Smooth muscle cell (in vitro differentiated cells): ENCODE measurements around the gene BTRC. TPM values are rescaled to one million over a fixed set of nuclear protein-coding genes. Genes with fewer than 3 reads are reported as not detected.

Experiments
- DNase-seq: peaks from one replicate; lab custom pipeline; 2025; ENCODE audit not compliant: unreplicated experiment; lab: John Stamatoyannopoulos, UW
- H2AFZ ChIP-seq: fragments of 200-600 bp; sonication (generic); 2 replicates; pipeline ENCODE4 v1.6.0; 2016; ENCODE audit warnings: antibody characterized with exemption, low read depth, mild to moderate bottlenecking
- H3F3A ChIP-seq: fragments of 200-600 bp; sonication (generic); 2 replicates; pipeline ENCODE4 v1.6.0; 2017; ENCODE audit warnings: antibody characterized with exemption, low read depth
- H3K27ac ChIP-seq: fragments of 200-600 bp; sonication (generic); 2 replicates; pipeline ENCODE4 v1.5.1; 2016; ENCODE audit warnings: low read depth, mild to moderate bottlenecking
- H3K27me3 ChIP-seq: fragments of 200-600 bp; sonication (generic); 2 replicates; pipeline ENCODE4 v1.6.1; 2016; ENCODE audit warnings: low read depth, mild to moderate bottlenecking
- H3K36me3 ChIP-seq: fragments of 200-600 bp; sonication (generic); 2 replicates; pipeline ENCODE4 v1.5.1; 2016; ENCODE audit warnings: low read depth
- H3K4me1 ChIP-seq: fragments of 200-600 bp; sonication (generic); 2 replicates; pipeline ENCODE4 v1.5.1; 2016; ENCODE audit warnings: low read depth
- H3K4me2 ChIP-seq: fragments of 200-600 bp; sonication (generic); 2 replicates; pipeline ENCODE4 v1.6.0; 2016; ENCODE audit warnings: mild to moderate bottlenecking
- H3K4me3 ChIP-seq: fragments of 200-600 bp; sonication (generic); 2 replicates; pipeline ENCODE4 v1.5.1; 2016; ENCODE audit warnings: mild to moderate bottlenecking
- H3K79me2 ChIP-seq: fragments of 200-600 bp; sonication (generic); 2 replicates; pipeline ENCODE4 v1.6.0; 2016; ENCODE audit warnings: low read depth, mild to moderate bottlenecking
- H3K9ac ChIP-seq: fragments of 200-600 bp; sonication (generic); 2 replicates; pipeline ENCODE4 v1.6.0; 2016; ENCODE audit warnings: low read depth
- H3K9me3 ChIP-seq: fragments of 200-600 bp; sonication (generic); replicated peaks from 2 replicates; pipeline ENCODE4 v1.5.1; 2016; ENCODE audit warnings: low read depth
- H4K20me1 ChIP-seq: fragments of 200-600 bp; sonication (generic); 2 replicates; pipeline ENCODE4 v1.6.0; 2016; ENCODE audit warnings: low read depth
- CTCF ChIP-seq: fragments of 200-600 bp; sonication (generic); IDR thresholded peaks from 2 replicates; pipeline ENCODE4 v1.5.1; 2017; ENCODE audit warnings: borderline replicate concordance, mild to moderate bottlenecking, antibody characterized with exemption; ENCODE audit not compliant: insufficient read depth, poor library complexity, severe bottlenecking
- WGBS: methylation state at CpG from one replicate; pipeline ENCODE4 v1.1.7; 2016; ENCODE audit warnings: low lambda C conversion rate; 5-methylcytosine and 5-hydroxymethylcytosine counted together
- polyA plus RNA-seq: library from polyadenylated mRNA; unstranded; fragments of >200 nt; fragmentation: Nextera tagmentation; extraction: Ambion mirVana; gene quantifications from 2 replicates; pipeline ENCODE4 v1.2.1, GENCODE V29; 2016
- total RNA-seq: library from RNA; depleted of rRNA; stranded (reverse); fragments of >200 nt; gene quantifications from 2 replicates; pipeline ENCODE4 v1.2.3, GENCODE V29; 2014

Gene BTRC
- total and polyA plus RNA-seq, 2 experiments from 2014 or later, result 9.6 to 16.8 TPM

GRCh38 chr10:101403161-101403560, 49.2 kb downstream of the BTRC start:
- H3K4me1 ChIP-seq, result no peaks in the 10 kb centered on the region
- H3K36me3 ChIP-seq, result no peaks in the 10 kb centered on the region
- H3K9ac ChIP-seq, result no peak overlapping the region
- no peak overlapping the region for H3K4me3 ChIP-seq
- peaks cover 40% of the 10 kb centered on the region for H3K79me2 ChIP-seq
- no peak overlapping the region for H2AFZ ChIP-seq
- WGBS, result 84% methylated on average over 2 of the region's 2 CpGs
- no peak for TF ChIP-seq CTCF
- H3K4me2 ChIP-seq, result no peak overlapping the region
- no peaks in the 10 kb centered on the region for H3F3A ChIP-seq
- DNase-seq, result no peak
- H3K27ac ChIP-seq, result no peak overlapping the region
- no peaks in the 10 kb centered on the region for H3K9me3 ChIP-seq
- no peaks in the 10 kb centered on the region for H3K27me3 ChIP-seq
- peaks cover 88% of the 10 kb centered on the region for H4K20me1 ChIP-seq

- H3K9ac ChIP-seq, result no peak overlapping the region
- H3K4me1 ChIP-seq, result no peaks in the 10 kb centered on the region
Observed at GRCh38 chr10:101405001-101405400, 51.0 kb downstream of the BTRC start.

GRCh38 chr10:101411598-101411997, 57.6 kb downstream of the BTRC start:
- Histone ChIP-seq H3K4me3 (no peak overlapping the region), H4K20me1 (peaks cover 69% of the 10 kb centered on the region), H3K79me2 (peaks cover 31% of the 10 kb centered on the region), H2AFZ (no peak overlapping the region), H3K36me3 (peaks cover 4% of the 10 kb centered on the region), H3K4me2 (no peak overlapping the region), H3K4me1 (no peaks in the 10 kb centered on the region), H3K9me3 (no peaks in the 10 kb centered on the region), H3K27ac (no peak overlapping the region), H3K9ac (no peak overlapping the region), H3K27me3 (no peaks in the 10 kb centered on the region), H3F3A (no peaks in the 10 kb centered on the region)
- no peak for TF ChIP-seq CTCF
- DNase-seq, result no peak

More at GRCh38 chr10:101405001-101405400, 51.0 kb downstream of the BTRC start:
- Histone ChIP-seq H3K27me3 (no peaks in the 10 kb centered on the region), H3K9me3 (no peaks in the 10 kb centered on the region), H2AFZ (no peak overlapping the region), H3K79me2 (peaks cover 37% of the 10 kb centered on the region), H3F3A (no peaks in the 10 kb centered on the region), H3K4me3 (no peak overlapping the region), H3K4me2 (no peak overlapping the region), H3K27ac (no peak overlapping the region), H3K36me3 (peaks cover 4% of the 10 kb centered on the region), H4K20me1 (peaks cover 84% of the 10 kb centered on the region)
- TF ChIP-seq CTCF, result no peak
- 93% methylated on average over 2 of the region's 2 CpGs for WGBS
- no peak for DNase-seq

GRCh38 chr10:101414034-101414433, 60.1 kb downstream of the BTRC start:
- Histone ChIP-seq H3K79me2 (peaks cover 25% of the 10 kb centered on the region), H3K27ac (no peak overlapping the region), H3K9me3 (no peaks in the 10 kb centered on the region), H3K27me3 (no peaks in the 10 kb centered on the region), H3K36me3 (peaks cover 3% of the 10 kb centered on the region), H4K20me1 (peaks cover 74% of the 10 kb centered on the region), H3K4me1 (no peaks in the 10 kb centered on the region), H3K4me3 (no peak overlapping the region), H3K9ac (no peak overlapping the region), H2AFZ (no peak overlapping the region), H3F3A (no peaks in the 10 kb centered on the region), H3K4me2 (no peak overlapping the region)
- WGBS, result 95% methylated on average over 2 of the region's 2 CpGs
- DNase-seq, result no peak
- TF ChIP-seq CTCF, result no peak
